Kidney capillary endothelial cell (primary cell): ENCODE results near the gene RALGAPA2.

Experiments used
- DNase-seq: peaks from one replicate; pipeline ENCODE4 v3.0.0-alpha.2; 2018; ENCODE audit warnings: low spot score

The RALGAPA2 gene

GRCh38 chr20:20712474-20713243 is at the start of gene RALGAPA2:
TSS of gene RALGAPA2 (minus strand) at chr20:20712644. CDS start at chr20:20712480, 164 bp downstream.
- peak; percentile 94 for DNase-seq

- no peak for DNase-seq
These were observed 48.9 kb upstream of the RALGAPA2 start for GRCh38 chr20:20761301-20761700.

GRCh38 chr20:20759132-20759531 is 46.7 kb upstream of the RALGAPA2 start:
- no peak for DNase-seq

- no peak for DNase-seq
These were observed 43.4 kb upstream of the RALGAPA2 start for GRCh38 chr20:20755674-20756319.

- no peak for DNase-seq
These were observed 42.8 kb upstream of the RALGAPA2 start for GRCh38 chr20:20755231-20755630.

- DNase-seq = no peak
These were observed 42.3 kb upstream of the RALGAPA2 start for GRCh38 chr20:20754714-20755113.

GRCh38 chr20:20752712-20753111 is 40.3 kb upstream of the RALGAPA2 start:
- peak; percentile 63 for DNase-seq

- no peak for DNase-seq
These were observed 34.9 kb upstream of the RALGAPA2 start for GRCh38 chr20:20747298-20747697.

- no peak for DNase-seq
These were observed 31.8 kb upstream of the RALGAPA2 start for GRCh38 chr20:20744170-20744725.

GRCh38 chr20:20743511-20744169 is 31.2 kb upstream of the RALGAPA2 start:
- peak; percentile 38 for DNase-seq

GRCh38 chr20:20741087-20742045 is 28.9 kb upstream of the RALGAPA2 start:
- DNase-seq = no peak

GRCh38 chr20:20740541-20740940 is 28.1 kb upstream of the RALGAPA2 start:
- no peak for DNase-seq

- no peak for DNase-seq
These were observed 24.7 kb upstream of the RALGAPA2 start for GRCh38 chr20:20737158-20737557.

- no peak for DNase-seq
These were observed 23.9 kb upstream of the RALGAPA2 start for GRCh38 chr20:20736303-20736702.

GRCh38 chr20:20734475-20734948 is 22.1 kb upstream of the RALGAPA2 start:
- no peak for DNase-seq

GRCh38 chr20:20733943-20734342 is 21.5 kb upstream of the RALGAPA2 start:
- no peak for DNase-seq

- DNase-seq = no peak
These were observed 20.2 kb upstream of the RALGAPA2 start for GRCh38 chr20:20732641-20733040.

- DNase-seq = peak; percentile 81
These were observed 19.5 kb upstream of the RALGAPA2 start for GRCh38 chr20:20731945-20732296.

- peak; percentile 78 for DNase-seq
These were observed 18.8 kb upstream of the RALGAPA2 start for GRCh38 chr20:20731000-20731944.

- no peak for DNase-seq
These were observed 17.1 kb upstream of the RALGAPA2 start for GRCh38 chr20:20729563-20729962.
